MM.1S (cell line): Measurements from ENCODE around the gene HS3ST4.

Source experiments
- DNase-seq: peaks from one replicate; pipeline ENCODE4 v3.0.0-alpha.2; 2015
- H2AFZ ChIP-seq: fragments of 300-600 bp; sonication (generic); 2 replicates; pipeline ENCODE4 v1.6.0; 2016; ENCODE audit warnings: antibody characterized with exemption, low read length
- H3F3A ChIP-seq: fragments of 300-600 bp; sonication (generic); 2 replicates; pipeline ENCODE4 v1.6.1; 2016; ENCODE audit warnings: mild to moderate bottlenecking, antibody characterized with exemption, low read length, moderate library complexity, mixed read lengths; ENCODE audit not compliant: insufficient read depth
- H3K27ac ChIP-seq: fragments of 300-600 bp; sonication (generic); 2 replicates; pipeline ENCODE4 v1.5.1; 2016; ENCODE audit warnings: mild to moderate bottlenecking, low read length
- H3K27me3 ChIP-seq: fragments of 300-600 bp; sonication (generic); replicated peaks from 2 replicates; pipeline ENCODE4 v1.6.0; 2016; ENCODE audit warnings: low read length; ENCODE audit not compliant: insufficient read depth
- H3K36me3 ChIP-seq: fragments of 300-600 bp; sonication (generic); replicated peaks from 2 replicates; pipeline ENCODE4 v1.6.1; 2016; ENCODE audit warnings: mild to moderate bottlenecking, low read length, mixed read lengths; ENCODE audit not compliant: insufficient read depth
- H3K4me1 ChIP-seq: fragments of 300-600 bp; sonication (generic); 2 replicates; pipeline ENCODE4 v1.6.1; 2016; ENCODE audit warnings: low read length, mixed read lengths
- H3K4me2 ChIP-seq: fragments of 300-600 bp; sonication (generic); 2 replicates; pipeline ENCODE4 v1.6.0; 2016; ENCODE audit warnings: low read depth, low read length
- H3K4me3 ChIP-seq: fragments of 300-600 bp; sonication (generic); 2 replicates; pipeline ENCODE4 v1.5.1; 2016; ENCODE audit warnings: low read length, mixed read lengths
- H3K79me2 ChIP-seq: fragments of 300-600 bp; sonication (generic); 2 replicates; pipeline ENCODE4 v1.6.1; 2016; ENCODE audit warnings: mixed run types, low read length, mixed read lengths
- H3K9ac ChIP-seq: fragments of 300-600 bp; sonication (generic); 2 replicates; pipeline ENCODE4 v1.6.1; 2016; ENCODE audit warnings: low read length, mixed read lengths
- H3K9me2 ChIP-seq: fragments of 300-600 bp; sonication (generic); replicated peaks from 2 replicates; pipeline ENCODE4 v1.6.1; 2016; ENCODE audit warnings: mild to moderate bottlenecking, low read length, mixed read lengths; ENCODE audit not compliant: insufficient read depth
- H3K9me3 ChIP-seq: fragments of 300-600 bp; sonication (generic); replicated peaks from 2 replicates; pipeline ENCODE4 v1.6.1; 2016; ENCODE audit warnings: mild to moderate bottlenecking, low read length, mixed read lengths; ENCODE audit not compliant: insufficient read depth
- H4K20me1 ChIP-seq: fragments of 300-600 bp; sonication (generic); 2 replicates; pipeline ENCODE4 v1.6.1; 2016; ENCODE audit warnings: mild to moderate bottlenecking, low read length, moderate library complexity, mixed read lengths; ENCODE audit not compliant: insufficient read depth
- EZH2 ChIP-seq: fragments of 300-600 bp; sonication (generic); optimal IDR thresholded peaks from 2 replicates; pipeline ENCODE3; 2017; ENCODE audit warnings: low read depth, mild to moderate bottlenecking, antibody characterized with exemption, low read length, mixed read lengths
- EZH2phosphoT487 ChIP-seq: fragments of 300-600 bp; sonication (generic); IDR thresholded peaks from 2 replicates; pipeline ENCODE4 v1.6.1; 2018; ENCODE audit warnings: antibody characterized with exemption, low read length
- TF ChIP-seq, protein P1 (sequence below): fragments of 300-600 bp; sonication (generic); IDR thresholded peaks from 2 replicates; pipeline ENCODE4 v1.5.1; 2016; ENCODE audit warnings: antibody characterized with exemption, low read length, mixed read lengths

Gene HS3ST4

DNA sequence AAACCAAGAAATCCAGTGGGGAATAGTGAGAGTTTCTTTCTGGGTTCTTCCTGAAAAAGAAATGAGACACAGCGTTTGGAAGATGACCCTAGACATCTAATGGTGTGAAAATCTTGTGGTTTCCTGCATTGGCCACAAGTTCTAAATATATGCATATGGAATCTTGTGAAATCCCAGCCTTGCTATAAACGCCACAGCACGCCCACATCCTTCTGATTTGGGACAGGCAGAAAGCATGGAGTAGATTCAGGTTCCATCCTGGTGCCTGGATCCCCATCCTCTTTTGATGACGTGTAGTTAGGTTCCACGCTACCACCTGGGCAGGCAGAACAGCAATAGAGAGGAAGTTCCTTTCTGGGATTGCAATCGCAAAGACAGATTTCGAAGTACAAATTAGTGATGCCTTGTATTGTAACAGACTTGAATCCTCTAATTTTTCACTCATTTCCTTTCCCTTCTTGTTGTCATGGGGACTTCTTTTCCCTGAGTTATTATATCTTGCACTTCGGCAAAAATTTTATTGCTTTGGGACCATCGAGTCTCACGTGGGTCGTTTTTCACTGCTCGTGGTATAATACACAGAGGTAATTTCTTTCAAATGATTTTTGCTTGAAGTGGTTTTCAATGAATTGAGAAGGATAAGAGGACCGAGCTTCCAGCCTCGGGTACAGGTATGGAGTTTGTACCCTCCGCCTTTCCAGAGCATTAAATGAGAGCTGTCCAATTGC lies 37.6 kb downstream of the HS3ST4 start:
- Histone ChIP-seq H3K9ac (no peak overlapping the region), H3K79me2 (no peaks in the 10 kb centered on the region), H3K4me1 (no peaks in the 10 kb centered on the region), H3K36me3 (no peaks in the 10 kb centered on the region), H2AFZ (no peak overlapping the region), H3K9me2 (no peaks in the 10 kb centered on the region), H3K27me3 (no peaks in the 10 kb centered on the region), H3K27ac (no peak overlapping the region), H3K4me3 (no peak overlapping the region), H4K20me1 (no peaks in the 10 kb centered on the region), H3F3A (no peaks in the 10 kb centered on the region), H3K4me2 (no peak overlapping the region), H3K9me3 (no peaks in the 10 kb centered on the region)
- DNase-seq: no peak
- TF ChIP-seq EZH2 (no peak), EZH2phosphoT487 (no peak)
- TF ChIP-seq, protein P1, sequence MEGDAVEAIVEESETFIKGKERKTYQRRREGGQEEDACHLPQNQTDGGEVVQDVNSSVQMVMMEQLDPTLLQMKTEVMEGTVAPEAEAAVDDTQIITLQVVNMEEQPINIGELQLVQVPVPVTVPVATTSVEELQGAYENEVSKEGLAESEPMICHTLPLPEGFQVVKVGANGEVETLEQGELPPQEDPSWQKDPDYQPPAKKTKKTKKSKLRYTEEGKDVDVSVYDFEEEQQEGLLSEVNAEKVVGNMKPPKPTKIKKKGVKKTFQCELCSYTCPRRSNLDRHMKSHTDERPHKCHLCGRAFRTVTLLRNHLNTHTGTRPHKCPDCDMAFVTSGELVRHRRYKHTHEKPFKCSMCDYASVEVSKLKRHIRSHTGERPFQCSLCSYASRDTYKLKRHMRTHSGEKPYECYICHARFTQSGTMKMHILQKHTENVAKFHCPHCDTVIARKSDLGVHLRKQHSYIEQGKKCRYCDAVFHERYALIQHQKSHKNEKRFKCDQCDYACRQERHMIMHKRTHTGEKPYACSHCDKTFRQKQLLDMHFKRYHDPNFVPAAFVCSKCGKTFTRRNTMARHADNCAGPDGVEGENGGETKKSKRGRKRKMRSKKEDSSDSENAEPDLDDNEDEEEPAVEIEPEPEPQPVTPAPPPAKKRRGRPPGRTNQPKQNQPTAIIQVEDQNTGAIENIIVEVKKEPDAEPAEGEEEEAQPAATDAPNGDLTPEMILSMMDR: no peak

DNA sequence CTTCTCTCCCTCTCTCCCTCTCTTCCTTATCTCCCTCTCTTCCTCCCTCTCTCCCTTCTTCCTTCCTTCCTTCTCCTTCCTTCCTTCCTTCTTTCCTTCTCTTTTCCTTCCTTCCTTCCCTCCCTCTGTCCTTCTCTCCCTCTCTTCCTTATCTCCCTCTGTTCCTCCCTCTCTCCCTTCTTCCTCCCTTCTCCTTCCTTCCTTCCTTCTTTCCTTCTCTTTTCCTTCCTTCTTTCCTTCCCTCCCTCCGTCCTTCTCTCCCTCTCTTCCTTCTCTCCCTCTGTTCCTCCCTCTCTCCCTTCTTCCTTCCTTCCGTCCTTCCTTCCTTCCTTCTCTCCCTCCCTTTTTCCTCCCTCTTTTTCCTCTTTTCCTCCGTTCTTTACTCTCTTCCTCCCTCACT lies 38.6 kb downstream of the HS3ST4 start:
- Histone ChIP-seq H3F3A (no peaks in the 10 kb centered on the region), H3K36me3 (no peaks in the 10 kb centered on the region), H3K9me2 (no peaks in the 10 kb centered on the region), H3K9ac (no peak overlapping the region), H3K27ac (no peak overlapping the region), H3K4me3 (no peak overlapping the region), H3K4me1 (no peaks in the 10 kb centered on the region), H3K4me2 (no peak overlapping the region), H3K79me2 (no peaks in the 10 kb centered on the region), H3K9me3 (no peaks in the 10 kb centered on the region), H4K20me1 (no peaks in the 10 kb centered on the region), H3K27me3 (no peaks in the 10 kb centered on the region), H2AFZ (no peak overlapping the region)
- DNase-seq: no peak
- TF ChIP-seq EZH2 (no peak), EZH2phosphoT487 (no peak)
- TF ChIP-seq, protein P1: no peak

DNA sequence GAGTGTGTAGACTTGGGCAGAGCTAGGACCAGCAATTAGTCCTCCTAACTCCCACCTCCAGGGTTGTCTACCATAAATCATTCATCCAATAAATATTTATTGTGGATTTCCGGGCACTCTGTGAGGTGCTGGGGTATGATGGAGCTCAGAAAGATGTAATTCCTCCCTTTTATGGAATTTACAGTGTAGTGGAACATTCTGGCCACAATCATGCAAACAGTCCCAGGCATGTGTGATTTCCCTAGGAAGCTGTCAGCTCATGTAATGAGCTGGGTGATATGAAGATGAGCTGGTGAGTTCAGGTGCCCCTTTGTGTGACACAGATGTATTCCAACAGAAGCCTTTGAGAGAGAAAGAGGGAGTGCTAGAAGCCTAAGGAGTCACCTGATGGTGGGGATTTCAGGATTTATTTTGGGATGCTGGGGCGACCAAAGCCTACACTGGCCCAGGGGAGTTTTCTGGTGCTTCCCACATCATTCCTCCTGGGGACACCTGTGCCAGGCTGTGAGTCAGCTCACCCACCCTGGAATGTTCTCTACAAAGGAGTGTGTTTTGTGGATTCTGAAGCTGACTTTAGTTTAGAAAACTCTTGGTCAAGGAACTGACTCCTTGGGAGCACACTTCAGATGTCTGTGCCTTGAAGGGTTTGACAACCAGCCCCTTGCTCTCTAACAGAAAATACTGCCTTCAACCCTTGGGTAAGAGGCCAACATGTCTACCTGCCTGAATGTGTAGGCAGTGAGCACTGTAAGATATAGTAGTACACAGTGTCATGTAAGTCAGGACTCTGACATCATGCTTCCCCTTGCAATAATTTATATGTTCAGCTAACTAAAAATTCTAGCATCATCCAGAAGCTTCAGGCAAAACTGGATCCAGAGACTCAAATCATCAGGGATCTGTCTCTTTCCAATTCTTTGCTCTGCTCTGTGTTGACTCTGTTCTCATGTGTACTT lies 42.9 kb downstream of the HS3ST4 start:
- Histone ChIP-seq H3K27me3 (no peaks in the 10 kb centered on the region), H3K4me1 (no peaks in the 10 kb centered on the region), H3K36me3 (no peaks in the 10 kb centered on the region), H3K27ac (no peak overlapping the region), H2AFZ (no peak overlapping the region), H3K9me2 (no peaks in the 10 kb centered on the region), H4K20me1 (no peaks in the 10 kb centered on the region), H3F3A (no peaks in the 10 kb centered on the region), H3K9me3 (no peaks in the 10 kb centered on the region), H3K4me3 (no peak overlapping the region), H3K9ac (no peak overlapping the region), H3K79me2 (no peaks in the 10 kb centered on the region), H3K4me2 (no peak overlapping the region)
- no peak for DNase-seq
- TF ChIP-seq, protein P1: no peak
- no peak for TF ChIP-seq EZH2
- no peak for TF ChIP-seq EZH2phosphoT487
